K562 (cell line): ENCODE measurements around the gene ZFAND3. TPM values are rescaled to one million over a fixed set of nuclear protein-coding genes. Genes with fewer than 3 reads are reported as not detected.

Source experiments
- AFF1 ChIP-seq, 2 experiments: fragments of 450-650 bp; IDR thresholded peaks; 2 replicates each; pipeline ENCODE4 v1.6.1; 2018; ENCODE audit warnings: mild to moderate bottlenecking in 2 of 2, low read depth in 1 of 2; ENCODE audit not compliant: partially characterized antibody in 2 of 2
- KAT2B ChIP-seq: IDR thresholded peaks from one replicate; pipeline ENCODE4 v1.6.1; 2012; ENCODE audit warnings: low read depth, mild to moderate bottlenecking, control low read depth, inconsistent platforms, low read length, moderate library complexity
- MITF ChIP-seq: IDR thresholded peaks from 2 replicates; pipeline ENCODE4 v1.6.1; 2014; ENCODE audit warnings: antibody characterized with exemption
- PHB ChIP-seq: fragments of 250-450 bp; sonication (Bioruptor Pico); IDR thresholded peaks from 2 replicates; pipeline ENCODE4 v1.5.0; 2021
- SMAD3 ChIP-seq: fragments of 450-650 bp; formaldehyde crosslinking; conservative IDR thresholded peaks from 2 replicates; pipeline ENCODE4 v1.4.0; 2020; ENCODE audit warnings: mild to moderate bottlenecking
- SRSF3 ChIP-seq: fragments of 200-400 bp; formaldehyde crosslinking; IDR thresholded peaks from 2 replicates; pipeline ENCODE4 v1.6.1; 2016; ENCODE audit warnings: mild to moderate bottlenecking, low read length, moderate library complexity; ENCODE audit not compliant: insufficient read depth
- USF2 ChIP-seq: sonication (generic); formaldehyde crosslinking; IDR thresholded peaks from 2 replicates; pipeline ENCODE4 v1.5.0; 2020; ENCODE audit warnings: missing genetic modification reagents
- ZBTB43 ChIP-seq: sonication (generic); formaldehyde crosslinking; IDR thresholded peaks from 2 replicates; pipeline ENCODE4 v1.8.0; 2023; ENCODE audit warnings: mild to moderate bottlenecking, missing genetic modification reagents
- ZNF696 ChIP-seq: fragments of 250-450 bp; sonication (Bioruptor Pico); conservative IDR thresholded peaks from 2 replicates; pipeline ENCODE4 v1.4.0; 2020; ENCODE audit warnings: mild to moderate bottlenecking, moderate library complexity
- ZNF699 ChIP-seq: fragments of 250-450 bp; sonication (Bioruptor Pico); IDR thresholded peaks from 2 replicates; pipeline ENCODE4 v1.8.0; 2021; ENCODE audit warnings: mild to moderate bottlenecking, moderate library complexity; ENCODE audit not compliant: insufficient replicate concordance
- polyA plus RNA-seq, 8 experiments: library from polyadenylated mRNA; depleted of rRNA in 4 of 8; stranded (reverse) in 5 of 8; unstranded in 3 of 8; fragments of >200 nt; fragmentation: Nextera tagmentation in 2 of 8; fragmentation: Illumina TruSeq in 1 of 8; extraction: Ambion mirVana in 2 of 8; extraction: Trizol in 1 of 8; gene quantifications; 2 replicates each; pipeline versions ENCODE4 v1.2.1 to v1.2.3, GENCODE V29; 2011 to 2014; ENCODE audit warnings: inconsistent platforms in 1 of 8, missing spikeins in 1 of 8
- total RNA-seq, 7 experiments: library from RNA; depleted of rRNA in 6 of 7; stranded (reverse); fragments of >200 nt in 6 of 7; fragmentation: Illumina TruSeq in 2 of 7; extraction: Trizol in 2 of 7; gene quantifications; 2 replicates each; pipeline versions ENCODE4 v1.2.1 to v1.2.3, GENCODE V29; 2011 to 2021; ENCODE audit warnings: low replicate concordance in 1 of 7

ZFAND3 gene
- total and polyA plus RNA-seq, 9 of the 15 experiments (the other 6 are each of a cell fraction or from before 2014, with no cell fraction given) = 0.81 to 26.6 (median 11.8) TPM

- TF ChIP-seq ZBTB43 (CRISPR knock-in tag) = no peak
- TF ChIP-seq PHB (CRISPR knock-in tag) = no peak
- TF ChIP-seq MITF = no peak
- TF ChIP-seq ZNF699 = no peak
- TF ChIP-seq USF2 (CRISPR knock-in tag) = no peak
- no peak for TF ChIP-seq AFF1 (IDR thresholded peaks at IDR 0.05; ENCODE audit: low read depth in 1 of 2, partially characterized antibody in 2 of 2)
- no peak for TF ChIP-seq SMAD3 (CRISPR knock-in tag)
- TF ChIP-seq SRSF3 = no peak
- no peak for TF ChIP-seq ZNF696
- no peak for TF ChIP-seq KAT2B
Measured at GRCh38 chr6:37851997-37852524, 32.5 kb downstream of the ZFAND3 start (continued).
